Mucosa of gallbladder (tissue), 1 donor: ENCODE results near the gene ZFYVE27. TPM values are rescaled to one million over a fixed set of nuclear protein-coding genes. Genes with fewer than 3 reads are reported as not detected.

ENCODE experiments used
- DNase-seq: peaks from one replicate; pipeline ENCODE4 v3.0.0-alpha.2; 2020; ENCODE audit warnings: low spot score
- total RNA-seq: library from RNA; stranded (reverse); gene quantifications from one replicate; pipeline ENCODE4 v1.2.1, GENCODE V29; 2021
- donor health status: DM: no; HTN: no; CAD: no.

Gene ZFYVE27
- total RNA-seq, 1 donor from 2014 or later = 49.8 TPM

DNA sequence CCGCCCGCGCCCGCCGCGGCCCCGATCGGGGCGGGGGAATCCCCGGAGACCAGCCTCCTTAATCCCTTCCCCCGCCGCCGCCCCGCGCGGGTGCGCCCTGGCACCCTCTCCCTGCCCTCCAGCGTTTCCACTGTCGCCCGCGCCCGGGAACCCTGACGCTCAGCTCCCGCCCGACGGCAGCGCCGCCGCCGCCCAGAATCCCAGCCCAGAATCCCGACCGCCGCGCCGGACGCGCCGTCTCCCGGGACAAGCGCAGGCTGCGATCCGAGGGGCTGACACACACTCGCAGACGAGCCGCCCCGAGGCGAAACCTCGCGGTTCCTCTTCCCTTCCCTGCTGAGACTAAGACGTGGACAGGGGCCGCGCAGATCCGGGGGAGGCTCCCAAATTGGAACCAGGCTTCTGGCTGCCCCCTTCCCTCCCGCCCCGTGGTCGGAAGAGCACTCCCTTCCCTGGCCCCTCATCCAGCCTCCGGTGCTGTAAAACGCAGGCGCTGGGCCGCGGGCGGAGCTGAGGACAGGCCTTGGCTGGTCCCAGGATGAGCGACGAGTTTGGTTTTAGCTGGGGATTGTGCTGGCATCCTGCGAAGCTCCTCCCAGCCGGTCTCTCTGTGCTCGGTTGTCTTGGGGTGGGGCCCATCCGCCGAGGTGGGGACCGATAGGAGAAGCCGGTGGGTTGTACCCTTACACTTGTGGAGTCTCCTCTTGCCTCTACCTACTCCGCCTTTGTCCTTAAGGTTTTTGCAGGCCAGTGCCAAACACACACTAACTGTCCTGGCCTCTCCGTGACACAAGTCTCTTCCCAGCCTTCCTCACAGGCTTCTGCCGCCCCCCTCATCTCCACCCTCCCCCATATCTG, 22.3 kb upstream of the ZFYVE27 start:
- DNase-seq = peak; percentile 58

GRCh38 chr10:97715259-97715874, 21.6 kb upstream of the ZFYVE27 start:
- no peak for DNase-seq

GRCh38 chr10:97717627-97718026, 19.3 kb upstream of the ZFYVE27 start:
- no peak for DNase-seq

DNA sequence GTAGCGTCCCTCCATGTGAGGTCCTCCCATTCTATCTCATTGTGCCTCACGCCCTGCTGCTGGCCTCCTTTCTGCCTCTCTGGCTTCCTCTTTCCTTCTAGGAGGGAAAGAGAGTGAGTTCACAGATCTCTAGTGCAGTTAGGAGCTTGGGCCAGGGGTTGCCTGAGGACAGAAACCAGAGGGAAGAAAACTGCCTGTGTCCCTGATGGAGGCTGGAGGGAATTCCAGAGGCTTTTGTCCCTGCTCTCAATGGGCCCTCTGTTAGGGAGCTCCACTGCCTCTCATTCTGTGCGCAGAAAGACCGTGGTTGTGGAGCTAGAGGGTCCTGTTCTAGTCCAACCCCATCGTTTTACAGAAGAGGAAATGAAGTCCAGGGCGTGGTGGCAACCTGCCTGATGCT, 18.8 kb upstream of the ZFYVE27 start:
- DNase-seq = no peak

DNA sequence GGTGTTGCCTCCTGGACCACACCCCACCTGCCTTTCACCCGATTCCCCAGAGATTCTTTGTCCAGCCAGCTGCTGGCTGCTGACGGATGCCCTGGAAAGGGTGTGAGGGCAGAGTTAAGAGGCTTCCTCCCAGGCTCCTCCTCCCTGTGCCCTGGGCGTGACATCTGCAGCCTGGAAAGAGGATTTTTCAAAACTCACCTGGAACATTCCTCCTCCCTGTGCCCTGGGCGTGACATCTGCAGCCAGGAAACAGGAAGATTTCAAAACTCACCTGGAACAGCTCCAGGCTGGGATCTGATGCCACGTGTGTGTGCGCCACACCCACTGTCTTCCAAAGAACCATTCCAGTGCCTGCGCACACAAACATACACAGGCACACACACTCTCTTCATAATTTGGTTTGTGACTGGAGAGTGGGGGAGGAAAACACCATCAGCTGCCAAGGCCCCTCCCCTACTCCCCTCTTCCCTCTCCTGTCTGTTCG, 18.2 kb upstream of the ZFYVE27 start:
- DNase-seq = peak; percentile 83

DNA sequence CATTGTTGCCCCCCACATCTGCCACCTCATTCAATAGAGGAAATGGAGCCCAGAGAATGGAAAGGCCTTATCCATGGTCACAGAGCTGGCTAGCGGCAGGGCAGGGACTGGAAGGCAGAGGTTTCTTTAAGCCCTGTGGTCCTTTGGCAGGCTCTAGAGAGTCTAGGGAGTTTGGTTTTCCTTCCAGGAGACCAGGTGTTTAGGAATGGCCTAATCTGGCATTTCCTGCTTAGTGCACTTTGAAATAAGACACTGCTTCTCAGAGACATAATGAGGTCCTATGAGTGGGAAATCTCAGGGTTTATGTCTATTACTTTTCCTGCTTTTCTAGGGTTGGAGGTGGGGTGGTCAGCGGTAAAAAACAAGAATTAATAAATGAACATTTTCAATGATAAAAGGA, 17.3 kb upstream of the ZFYVE27 start:
- no peak for DNase-seq

GRCh38 chr10:97721871-97722780, 14.8 kb upstream of the ZFYVE27 start:
- DNase-seq = no peak

DNA sequence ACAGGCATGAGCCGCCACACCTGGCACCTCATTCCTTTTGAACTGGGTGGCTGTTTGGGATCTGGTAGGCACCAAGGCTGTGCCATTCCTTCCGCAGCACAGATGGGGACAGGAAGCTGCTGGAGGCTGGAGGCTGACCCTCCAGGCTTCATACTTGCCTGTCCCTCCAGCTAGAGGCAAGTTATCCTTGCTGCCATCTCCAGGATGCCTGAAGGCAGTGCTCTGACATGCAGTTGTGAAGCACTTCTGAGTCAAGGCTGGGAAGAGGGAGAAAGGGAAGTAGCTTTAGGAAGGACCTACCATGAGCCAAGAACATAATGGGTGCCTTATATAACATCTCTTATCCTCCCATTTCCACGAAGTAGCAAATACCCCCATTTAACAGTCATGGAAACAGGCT, 13.9 kb upstream of the ZFYVE27 start:
- no peak for DNase-seq

DNA sequence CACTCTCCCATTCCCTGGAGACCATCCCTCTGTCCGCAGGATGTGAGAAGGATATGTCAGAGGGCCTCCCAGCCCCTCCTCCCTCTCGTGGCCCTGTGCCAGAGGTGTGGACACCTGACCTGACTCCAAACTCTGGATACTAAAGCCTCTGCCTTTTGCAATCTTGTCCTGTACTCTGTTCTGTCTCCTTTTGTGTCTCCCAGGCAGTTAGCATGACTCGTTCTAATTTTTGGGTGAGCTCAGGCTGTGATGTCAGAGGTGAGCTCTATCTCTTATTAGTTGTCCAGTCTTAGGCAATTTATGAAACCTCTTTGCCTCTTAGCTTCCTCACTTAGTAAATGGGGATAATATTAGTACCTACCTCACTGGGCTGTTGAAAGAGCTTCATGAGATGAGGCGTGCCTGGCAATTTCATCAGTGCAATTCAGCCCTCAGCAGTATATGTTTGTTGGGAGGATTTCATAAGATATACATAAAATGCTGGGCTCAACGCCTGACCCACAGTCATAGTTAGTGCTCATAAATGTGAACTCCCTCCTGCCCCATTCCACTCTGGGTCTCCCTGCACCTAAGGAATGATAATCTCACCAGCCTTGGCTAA, 12.5 kb upstream of the ZFYVE27 start:
- no peak for DNase-seq

- DNase-seq = no peak
Measured at GRCh38 chr10:97726636-97727178, 10.2 kb upstream of the ZFYVE27 start.

- DNase-seq = no peak
Measured at GRCh38 chr10:97729014-97729413, 7.9 kb upstream of the ZFYVE27 start.

- peak; percentile 75 for DNase-seq
Measured at GRCh38 chr10:97731346-97732051, 5.4 kb upstream of the ZFYVE27 start.

DNA sequence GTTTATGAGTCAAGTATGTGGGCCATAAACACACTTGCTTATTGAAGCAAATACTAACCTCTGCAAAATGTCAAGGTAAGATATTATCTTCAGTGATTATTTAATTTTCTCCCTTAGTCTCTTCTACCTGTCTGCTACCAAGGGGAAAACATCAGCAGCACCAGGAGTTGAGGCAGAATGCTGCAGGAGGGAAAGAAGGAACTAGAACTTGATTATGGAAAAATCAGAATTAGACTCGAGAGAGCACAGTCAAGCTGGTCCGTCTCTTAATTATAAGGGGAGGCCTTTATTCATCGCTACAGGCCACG, 4.9 kb upstream of the ZFYVE27 start:
- DNase-seq = no peak

- DNase-seq = no peak
Measured at GRCh38 chr10:97733256-97733655, 3.7 kb upstream of the ZFYVE27 start.

- DNase-seq = no peak
Measured at GRCh38 chr10:97734021-97734420, 2.9 kb upstream of the ZFYVE27 start.

- DNase-seq = no peak
Measured at GRCh38 chr10:97736403-97736901, 476 bp upstream of the ZFYVE27 start.

DNA sequence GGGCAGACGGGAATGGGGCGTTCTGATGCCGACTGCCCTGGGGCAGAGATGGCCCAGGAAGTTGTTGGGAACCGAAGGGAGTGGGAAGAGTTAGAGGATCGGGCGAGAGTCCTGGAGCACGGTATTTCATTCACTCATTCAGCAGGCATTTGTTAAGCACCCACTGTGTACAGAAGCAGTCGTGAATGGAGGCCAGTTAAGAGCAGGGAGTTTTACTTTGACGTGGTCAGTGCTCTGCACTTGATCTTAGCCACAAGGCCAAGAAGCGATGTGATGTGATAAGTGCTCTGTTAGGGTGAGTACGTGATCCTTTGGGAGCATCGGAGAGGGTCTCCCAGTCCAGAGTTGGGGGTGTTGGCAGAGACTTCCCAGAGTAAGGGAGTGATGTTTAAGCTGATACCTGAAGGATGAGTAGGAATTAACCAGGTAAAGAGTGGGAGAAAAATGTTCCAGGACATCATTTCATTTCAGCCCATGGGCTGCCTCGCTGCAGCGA, 890 bp downstream of the ZFYVE27 start:
- no peak for DNase-seq

DNA sequence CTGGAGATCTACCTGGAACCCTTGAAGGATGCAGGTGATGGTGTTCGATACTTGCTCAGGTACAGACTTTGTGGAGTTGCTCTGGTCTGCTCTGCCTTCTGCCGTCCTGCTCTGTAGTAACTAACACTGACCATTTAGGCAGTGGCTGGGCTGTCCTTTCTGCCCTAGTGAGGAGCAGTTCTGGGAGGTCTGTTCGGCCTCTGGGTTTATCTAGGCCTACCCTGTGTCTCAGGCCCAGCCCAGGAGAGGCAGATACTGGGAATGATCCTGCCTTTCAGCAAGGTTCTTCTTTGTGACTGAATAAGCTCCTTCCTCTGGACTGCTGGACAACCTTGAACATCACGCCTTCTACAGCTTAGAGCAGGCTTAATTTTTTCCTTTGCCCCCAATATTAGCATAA, 1.7 kb downstream of the ZFYVE27 start:
- no peak for DNase-seq

DNA sequence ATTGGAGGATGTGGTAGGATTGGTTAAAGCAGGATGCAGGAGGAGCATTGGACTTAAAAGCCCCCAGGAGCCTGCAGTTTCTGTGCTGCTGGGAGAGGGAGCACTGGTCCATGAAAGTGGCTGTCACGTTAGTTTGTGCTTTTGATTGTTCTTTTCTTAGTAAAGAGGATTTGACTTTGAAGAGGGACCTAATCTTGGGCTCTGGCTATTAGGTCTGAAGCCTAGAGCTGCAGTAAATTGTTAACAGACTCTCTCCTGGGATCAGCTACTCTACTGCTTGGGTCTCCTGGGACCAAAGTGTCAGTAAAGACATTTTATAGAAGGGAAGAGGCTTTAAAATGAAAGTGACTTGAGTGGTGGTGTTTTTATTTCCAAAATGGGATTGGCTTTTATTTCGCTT, 3.7 kb downstream of the ZFYVE27 start:
- DNase-seq = no peak

DNA sequence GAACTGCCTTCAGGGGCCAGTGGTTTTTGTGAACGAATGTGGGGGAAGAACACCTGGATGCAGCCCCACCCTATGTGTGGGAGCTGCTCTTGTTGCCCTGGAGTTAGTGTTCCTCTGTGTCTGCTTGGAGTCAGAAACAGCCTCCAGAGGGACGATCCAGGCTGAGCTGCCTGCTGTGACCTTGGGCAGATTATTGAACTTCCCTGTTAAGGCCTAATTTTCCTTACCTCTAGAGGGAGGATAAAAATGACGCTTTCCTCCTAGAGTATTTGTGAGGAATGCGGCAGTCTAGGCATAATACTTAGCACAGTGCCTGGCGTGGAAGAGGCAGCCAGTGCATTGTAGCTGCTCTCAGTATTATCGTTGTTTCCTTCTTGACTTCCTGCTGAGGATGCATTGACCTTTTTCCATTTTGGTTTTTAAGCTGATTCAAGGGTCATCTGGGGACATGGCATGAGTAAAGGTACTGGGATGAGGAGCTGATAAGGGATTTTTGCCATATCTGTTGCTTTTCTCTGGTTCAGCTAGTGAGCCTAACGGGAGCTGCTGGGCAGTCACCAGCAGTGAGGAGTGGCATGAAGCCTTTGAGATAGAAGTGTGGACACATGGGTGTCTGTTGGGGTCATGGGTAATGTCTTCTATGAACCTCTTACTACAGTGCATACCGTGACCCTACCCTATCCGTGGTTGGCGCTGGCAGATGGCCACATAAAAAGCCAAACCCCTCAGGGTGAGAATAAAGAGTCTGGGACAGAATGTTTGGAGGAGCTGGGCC, 6.4 kb downstream of the ZFYVE27 start:
- no peak for DNase-seq
